ENCODE data around the gene CALHM6. TPM values are rescaled to one million over a fixed set of nuclear protein-coding genes. Genes with fewer than 3 reads are reported as not detected.

Gene CALHM6
- total and polyA plus RNA-seq, 2 experiments from 2014 or later = 1.2 to 1.6 TPM

DNA sequence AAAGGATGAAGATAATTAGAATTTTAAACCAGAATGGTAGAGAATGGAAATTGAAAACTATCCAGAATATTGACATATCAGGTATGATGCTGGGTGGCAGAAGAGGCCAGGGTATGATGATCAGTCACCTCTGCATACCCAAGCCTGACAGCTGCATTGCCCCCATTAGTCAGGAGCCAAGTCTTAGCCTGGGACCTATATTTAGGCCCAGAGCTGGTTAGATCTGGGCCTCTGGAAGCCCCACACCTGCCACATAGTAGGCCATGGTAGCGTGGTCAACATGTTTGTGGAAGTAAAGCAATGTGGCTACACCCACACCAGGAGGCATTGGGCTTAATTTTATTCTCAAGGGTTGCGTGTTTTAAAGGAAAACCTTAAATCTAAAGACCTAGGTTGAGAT lies 32.1 kb upstream of the CALHM6 start:
- Histone ChIP-seq H3K4me3 (no peak overlapping the region), H4K20me1 (replicated peaks; ENCODE audit: insufficient read depth) (no peaks in the 10 kb centered on the region), H2AFZ (no peak overlapping the region), H3K27me3 (ENCODE audit: insufficient read depth) (no peaks in the 10 kb centered on the region), H3K4me2 (no peak overlapping the region), H3F3A (replicated peaks; ENCODE audit: low read depth) (no peaks in the 10 kb centered on the region), H3K9me2 (ENCODE audit: insufficient read depth) (no peaks in the 10 kb centered on the region), H3K27ac (ENCODE audit: low read depth) (no peak overlapping the region), H3K36me3 (ENCODE audit: insufficient read depth) (no peaks in the 10 kb centered on the region), H3K4me1 (ENCODE audit: insufficient read depth) (peaks cover 40% of the 10 kb centered on the region), H3K79me2 (replicated peaks; ENCODE audit: insufficient read depth) (peaks cover 3% of the 10 kb centered on the region; the same call in 1 of the 2 replicates)
- ATAC-seq (no peak), DNase-seq (ENCODE audit: low spot score) (no peak)
- no peak overlapping the region for H3K27ac Mint-ChIP-seq
- H3K27me3 Mint-ChIP-seq (ENCODE audit: insufficient read depth, low read depth, poor library complexity) = peaks cover 2% of the 10 kb centered on the region
- H3K4me1 Mint-ChIP-seq = peaks cover 35% of the 10 kb centered on the region
- TF ChIP-seq EZH2phosphoT487 (IDR thresholded peaks at IDR 0.05; ENCODE audit: unreplicated experiment) (no peak), ZNF331 (CRISPR knock-in tag; IDR thresholded peaks at IDR 0.05; ENCODE audit: low read depth) (no peak), JUNB (IDR thresholded peaks at IDR 0.05; ENCODE audit: unreplicated experiment) (no peak), NANOG (IDR thresholded peaks at IDR 0.05; ENCODE audit: borderline replicate concordance) (no peak)
- TF ChIP-seq, protein P1, sequence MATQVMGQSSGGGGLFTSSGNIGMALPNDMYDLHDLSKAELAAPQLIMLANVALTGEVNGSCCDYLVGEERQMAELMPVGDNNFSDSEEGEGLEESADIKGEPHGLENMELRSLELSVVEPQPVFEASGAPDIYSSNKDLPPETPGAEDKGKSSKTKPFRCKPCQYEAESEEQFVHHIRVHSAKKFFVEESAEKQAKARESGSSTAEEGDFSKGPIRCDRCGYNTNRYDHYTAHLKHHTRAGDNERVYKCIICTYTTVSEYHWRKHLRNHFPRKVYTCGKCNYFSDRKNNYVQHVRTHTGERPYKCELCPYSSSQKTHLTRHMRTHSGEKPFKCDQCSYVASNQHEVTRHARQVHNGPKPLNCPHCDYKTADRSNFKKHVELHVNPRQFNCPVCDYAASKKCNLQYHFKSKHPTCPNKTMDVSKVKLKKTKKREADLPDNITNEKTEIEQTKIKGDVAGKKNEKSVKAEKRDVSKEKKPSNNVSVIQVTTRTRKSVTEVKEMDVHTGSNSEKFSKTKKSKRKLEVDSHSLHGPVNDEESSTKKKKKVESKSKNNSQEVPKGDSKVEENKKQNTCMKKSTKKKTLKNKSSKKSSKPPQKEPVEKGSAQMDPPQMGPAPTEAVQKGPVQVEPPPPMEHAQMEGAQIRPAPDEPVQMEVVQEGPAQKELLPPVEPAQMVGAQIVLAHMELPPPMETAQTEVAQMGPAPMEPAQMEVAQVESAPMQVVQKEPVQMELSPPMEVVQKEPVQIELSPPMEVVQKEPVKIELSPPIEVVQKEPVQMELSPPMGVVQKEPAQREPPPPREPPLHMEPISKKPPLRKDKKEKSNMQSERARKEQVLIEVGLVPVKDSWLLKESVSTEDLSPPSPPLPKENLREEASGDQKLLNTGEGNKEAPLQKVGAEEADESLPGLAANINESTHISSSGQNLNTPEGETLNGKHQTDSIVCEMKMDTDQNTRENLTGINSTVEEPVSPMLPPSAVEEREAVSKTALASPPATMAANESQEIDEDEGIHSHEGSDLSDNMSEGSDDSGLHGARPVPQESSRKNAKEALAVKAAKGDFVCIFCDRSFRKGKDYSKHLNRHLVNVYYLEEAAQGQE (IDR thresholded peaks at IDR 0.05; ENCODE audit: unreplicated experiment) = no peak
- TF ChIP-seq, protein P2, sequence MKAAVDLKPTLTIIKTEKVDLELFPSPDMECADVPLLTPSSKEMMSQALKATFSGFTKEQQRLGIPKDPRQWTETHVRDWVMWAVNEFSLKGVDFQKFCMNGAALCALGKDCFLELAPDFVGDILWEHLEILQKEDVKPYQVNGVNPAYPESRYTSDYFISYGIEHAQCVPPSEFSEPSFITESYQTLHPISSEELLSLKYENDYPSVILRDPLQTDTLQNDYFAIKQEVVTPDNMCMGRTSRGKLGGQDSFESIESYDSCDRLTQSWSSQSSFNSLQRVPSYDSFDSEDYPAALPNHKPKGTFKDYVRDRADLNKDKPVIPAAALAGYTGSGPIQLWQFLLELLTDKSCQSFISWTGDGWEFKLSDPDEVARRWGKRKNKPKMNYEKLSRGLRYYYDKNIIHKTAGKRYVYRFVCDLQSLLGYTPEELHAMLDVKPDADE (IDR thresholded peaks at IDR 0.05) = no peak
- TF ChIP-seq, protein P3, sequence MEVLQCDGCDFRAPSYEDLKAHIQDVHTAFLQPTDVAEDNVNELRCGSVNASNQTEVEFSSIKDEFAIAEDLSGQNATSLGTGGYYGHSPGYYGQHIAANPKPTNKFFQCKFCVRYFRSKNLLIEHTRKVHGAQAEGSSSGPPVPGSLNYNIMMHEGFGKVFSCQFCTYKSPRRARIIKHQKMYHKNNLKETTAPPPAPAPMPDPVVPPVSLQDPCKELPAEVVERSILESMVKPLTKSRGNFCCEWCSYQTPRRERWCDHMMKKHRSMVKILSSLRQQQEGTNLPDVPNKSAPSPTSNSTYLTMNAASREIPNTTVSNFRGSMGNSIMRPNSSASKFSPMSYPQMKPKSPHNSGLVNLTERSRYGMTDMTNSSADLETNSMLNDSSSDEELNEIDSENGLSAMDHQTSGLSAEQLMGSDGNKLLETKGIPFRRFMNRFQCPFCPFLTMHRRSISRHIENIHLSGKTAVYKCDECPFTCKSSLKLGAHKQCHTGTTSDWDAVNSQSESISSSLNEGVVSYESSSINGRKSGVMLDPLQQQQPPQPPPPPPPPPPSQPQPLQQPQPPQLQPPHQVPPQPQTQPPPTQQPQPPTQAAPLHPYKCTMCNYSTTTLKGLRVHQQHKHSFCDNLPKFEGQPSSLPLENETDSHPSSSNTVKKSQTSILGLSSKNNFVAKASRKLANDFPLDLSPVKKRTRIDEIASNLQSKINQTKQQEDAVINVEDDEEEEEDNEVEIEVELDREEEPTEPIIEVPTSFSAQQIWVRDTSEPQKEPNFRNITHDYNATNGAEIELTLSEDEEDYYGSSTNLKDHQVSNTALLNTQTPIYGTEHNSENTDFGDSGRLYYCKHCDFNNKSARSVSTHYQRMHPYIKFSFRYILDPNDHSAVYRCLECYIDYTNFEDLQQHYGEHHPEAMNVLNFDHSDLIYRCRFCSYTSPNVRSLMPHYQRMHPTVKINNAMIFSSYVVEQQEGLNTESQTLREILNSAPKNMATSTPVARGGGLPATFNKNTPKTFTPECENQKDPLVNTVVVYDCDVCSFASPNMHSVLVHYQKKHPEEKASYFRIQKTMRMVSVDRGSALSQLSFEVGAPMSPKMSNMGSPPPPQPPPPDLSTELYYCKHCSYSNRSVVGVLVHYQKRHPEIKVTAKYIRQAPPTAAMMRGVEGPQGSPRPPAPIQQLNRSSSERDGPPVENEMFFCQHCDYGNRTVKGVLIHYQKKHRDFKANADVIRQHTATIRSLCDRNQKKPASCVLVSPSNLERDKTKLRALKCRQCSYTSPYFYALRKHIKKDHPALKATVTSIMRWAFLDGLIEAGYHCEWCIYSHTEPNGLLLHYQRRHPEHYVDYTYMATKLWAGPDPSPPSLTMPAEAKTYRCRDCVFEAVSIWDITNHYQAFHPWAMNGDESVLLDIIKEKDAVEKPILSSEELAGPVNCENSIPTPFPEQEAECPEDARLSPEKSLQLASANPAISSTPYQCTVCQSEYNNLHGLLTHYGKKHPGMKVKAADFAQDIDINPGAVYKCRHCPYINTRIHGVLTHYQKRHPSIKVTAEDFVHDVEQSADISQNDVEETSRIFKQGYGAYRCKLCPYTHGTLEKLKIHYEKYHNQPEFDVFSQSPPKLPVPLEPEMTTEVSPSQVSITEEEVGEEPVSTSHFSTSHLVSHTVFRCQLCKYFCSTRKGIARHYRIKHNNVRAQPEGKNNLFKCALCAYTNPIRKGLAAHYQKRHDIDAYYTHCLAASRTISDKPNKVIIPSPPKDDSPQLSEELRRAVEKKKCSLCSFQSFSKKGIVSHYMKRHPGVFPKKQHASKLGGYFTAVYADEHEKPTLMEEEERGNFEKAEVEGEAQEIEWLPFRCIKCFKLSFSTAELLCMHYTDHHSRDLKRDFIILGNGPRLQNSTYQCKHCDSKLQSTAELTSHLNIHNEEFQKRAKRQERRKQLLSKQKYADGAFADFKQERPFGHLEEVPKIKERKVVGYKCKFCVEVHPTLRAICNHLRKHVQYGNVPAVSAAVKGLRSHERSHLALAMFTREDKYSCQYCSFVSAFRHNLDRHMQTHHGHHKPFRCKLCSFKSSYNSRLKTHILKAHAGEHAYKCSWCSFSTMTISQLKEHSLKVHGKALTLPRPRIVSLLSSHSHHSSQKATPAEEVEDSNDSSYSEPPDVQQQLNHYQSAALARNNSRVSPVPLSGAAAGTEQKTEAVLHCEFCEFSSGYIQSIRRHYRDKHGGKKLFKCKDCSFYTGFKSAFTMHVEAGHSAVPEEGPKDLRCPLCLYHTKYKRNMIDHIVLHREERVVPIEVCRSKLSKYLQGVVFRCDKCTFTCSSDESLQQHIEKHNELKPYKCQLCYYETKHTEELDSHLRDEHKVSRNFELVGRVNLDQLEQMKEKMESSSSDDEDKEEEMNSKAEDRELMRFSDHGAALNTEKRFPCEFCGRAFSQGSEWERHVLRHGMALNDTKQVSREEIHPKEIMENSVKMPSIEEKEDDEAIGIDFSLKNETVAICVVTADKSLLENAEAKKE (CRISPR knock-in tag; IDR thresholded peaks at IDR 0.05) = no peak
- no peaks in the 10 kb centered on the region for H3K9me3 Mint-ChIP-seq
- no peak overlapping the region for H3K4me3 Mint-ChIP-seq
- peaks cover 39% of the 10 kb centered on the region for H3K36me3 Mint-ChIP-seq (ENCODE audit: low read depth)
